ENCODE results near the gene HOXA1.

DNA sequence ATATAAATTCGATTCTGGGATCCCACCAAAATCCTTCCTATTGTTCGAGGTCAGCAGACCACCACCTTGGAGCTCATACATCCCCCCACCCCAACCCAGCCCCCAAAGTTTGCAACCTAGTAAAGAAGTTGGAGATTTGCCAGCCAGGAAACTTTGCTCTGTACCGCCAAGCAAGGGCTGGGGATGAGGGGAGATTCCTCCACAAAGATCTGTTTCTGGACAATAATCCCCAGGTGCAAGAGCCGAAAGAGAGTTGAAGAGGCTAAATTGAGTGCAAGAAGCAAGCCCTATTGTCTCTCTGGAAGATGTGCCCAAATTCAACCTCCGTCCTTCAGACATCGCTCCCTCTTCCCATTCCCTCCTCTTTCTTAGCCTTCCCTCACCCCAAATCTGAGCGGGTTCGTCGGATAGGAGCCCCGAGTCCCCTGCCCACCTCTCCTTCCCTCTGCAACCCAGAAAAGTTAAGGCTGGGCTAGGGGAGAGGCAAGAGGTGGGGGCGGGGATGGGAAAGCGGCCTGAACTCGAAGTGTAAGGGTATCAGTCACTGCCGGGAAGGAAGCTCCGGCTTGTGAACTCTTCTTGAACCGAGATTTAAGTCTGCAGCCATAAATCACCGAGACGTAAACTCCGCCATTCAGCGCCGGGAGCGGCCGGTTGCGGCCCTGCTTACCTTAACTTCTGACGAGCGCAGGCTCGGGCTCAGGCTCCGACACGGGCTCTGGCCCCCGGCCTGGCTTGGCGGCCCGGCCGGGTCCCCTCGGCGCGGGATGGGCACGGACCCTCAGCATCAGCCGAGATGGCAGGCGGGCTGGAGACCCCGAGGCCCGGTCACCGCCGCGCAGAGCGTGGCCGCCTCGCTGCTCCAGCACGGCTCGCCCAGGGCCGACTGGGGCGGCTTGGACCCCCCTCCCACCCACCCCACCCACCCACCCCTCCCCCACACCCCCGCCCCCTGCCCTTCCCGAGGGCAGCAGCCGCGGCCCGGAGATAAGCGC is 17.5 kb upstream of the HOXA1 start:
- TF ChIP-seq, protein P1, sequence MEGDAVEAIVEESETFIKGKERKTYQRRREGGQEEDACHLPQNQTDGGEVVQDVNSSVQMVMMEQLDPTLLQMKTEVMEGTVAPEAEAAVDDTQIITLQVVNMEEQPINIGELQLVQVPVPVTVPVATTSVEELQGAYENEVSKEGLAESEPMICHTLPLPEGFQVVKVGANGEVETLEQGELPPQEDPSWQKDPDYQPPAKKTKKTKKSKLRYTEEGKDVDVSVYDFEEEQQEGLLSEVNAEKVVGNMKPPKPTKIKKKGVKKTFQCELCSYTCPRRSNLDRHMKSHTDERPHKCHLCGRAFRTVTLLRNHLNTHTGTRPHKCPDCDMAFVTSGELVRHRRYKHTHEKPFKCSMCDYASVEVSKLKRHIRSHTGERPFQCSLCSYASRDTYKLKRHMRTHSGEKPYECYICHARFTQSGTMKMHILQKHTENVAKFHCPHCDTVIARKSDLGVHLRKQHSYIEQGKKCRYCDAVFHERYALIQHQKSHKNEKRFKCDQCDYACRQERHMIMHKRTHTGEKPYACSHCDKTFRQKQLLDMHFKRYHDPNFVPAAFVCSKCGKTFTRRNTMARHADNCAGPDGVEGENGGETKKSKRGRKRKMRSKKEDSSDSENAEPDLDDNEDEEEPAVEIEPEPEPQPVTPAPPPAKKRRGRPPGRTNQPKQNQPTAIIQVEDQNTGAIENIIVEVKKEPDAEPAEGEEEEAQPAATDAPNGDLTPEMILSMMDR (IDR thresholded peaks at IDR 0.05; ENCODE audit: low read length) = no peak
- TF ChIP-seq EZH2phosphoT487 (IDR thresholded peaks at IDR 0.05; ENCODE audit: low read length) = no peak
